GM12801 (cell line): ENCODE measurements around the gene PTPRE.

Experiments used
- CTCF ChIP-seq: IDR thresholded peaks from one replicate; pipeline ENCODE4 v1.5.1; 2011; ENCODE audit warnings: control low read depth; ENCODE audit not compliant: insufficient read length; ENCODE audit errors: extremely low read depth

The PTPRE gene

GRCh38 chr10:128059982-128060293 lies 153.0 kb downstream of the PTPRE start:
- no peak for TF ChIP-seq CTCF

GRCh38 chr10:128060341-128061250 lies 153.7 kb downstream of the PTPRE start:
- TF ChIP-seq CTCF: no peak

GRCh38 chr10:128061306-128062300 lies 154.7 kb downstream of the PTPRE start:
- no peak for TF ChIP-seq CTCF

- no peak for TF ChIP-seq CTCF
Measured at GRCh38 chr10:128062331-128062880, 155.5 kb downstream of the PTPRE start.

- TF ChIP-seq CTCF: no peak
Measured at GRCh38 chr10:128062881-128063563, 156.1 kb downstream of the PTPRE start.

- no peak for TF ChIP-seq CTCF
Measured at GRCh38 chr10:128063736-128064107, 156.8 kb downstream of the PTPRE start.
